HEK293 (cell line): ENCODE data around the gene CDK5R2.
A peak's percentile ranks its signal among the peaks of the same experiment; 100 is the strongest.

Source experiments
- CTCF ChIA-PET: fragments of 350-600 bp; formaldehyde crosslinking; extraction: SDS; loops from one replicate; lab custom pipeline; 2021; ENCODE audit warnings: antibody characterized with exemption; lab: Yijun Ruan, JAX
- POLR2A ChIA-PET: fragments of 300-600 bp; formaldehyde crosslinking; extraction: SDS; loops from one replicate; lab custom pipeline; 2020; ENCODE audit warnings: antibody characterized with exemption, inconsistent platforms; lab: Yijun Ruan, JAX
- H3K27ac ChIP-seq: fragments of 200-500 bp; sonication (Bioruptor generic); 2 replicates; pipeline ENCODE4 v1.5.1; 2014; ENCODE audit warnings: low read depth, low read length, control low read depth, inconsistent platforms; ENCODE audit errors: extremely low read depth
- H3K36me3 ChIP-seq, 2 experiments: fragments of 200-500 bp in 1 of 2; sonication (Bioruptor generic) in 1 of 2; 1 replicate in 1 of 2; 2 replicates in 1 of 2; pipeline ENCODE4 v1.5.1; 2014 to 2017; ENCODE audit warnings: inconsistent platforms in 2 of 2, low read length in 2 of 2; ENCODE audit not compliant: control insufficient read depth in 2 of 2, insufficient read depth in 1 of 2
- H3K4me1 ChIP-seq: fragments of 200-500 bp; sonication (Bioruptor generic); 2 replicates; pipeline ENCODE4 v1.5.1; 2014; ENCODE audit warnings: mild to moderate bottlenecking, low read length, inconsistent platforms; ENCODE audit not compliant: control insufficient read depth, insufficient read depth
- H3K4me3 ChIP-seq: 2 replicates; pipeline ENCODE4 v1.5.1; 2011; ENCODE audit warnings: low read depth, mild to moderate bottlenecking, control low read depth, low read length, moderate library complexity
- H3K9me3 ChIP-seq: fragments of 200-500 bp; sonication (Bioruptor generic); 2 replicates; pipeline ENCODE4 v1.5.1; 2014; ENCODE audit warnings: low read depth, low read length, inconsistent platforms; ENCODE audit not compliant: control insufficient read depth, insufficient read depth
- HOXC10 ChIP-seq: sonication (generic); formaldehyde crosslinking; IDR thresholded peaks from 2 replicates; pipeline ENCODE4 v1.8.1; 2023; ENCODE audit warnings: mild to moderate bottlenecking, missing genetic modification reagents
- IKZF3 ChIP-seq: fragments of 450-650 bp; IDR thresholded peaks from 2 replicates; pipeline ENCODE4 v1.5.0; 2018; ENCODE audit warnings: missing biosample characterization, mild to moderate bottlenecking, missing genetic modification characterization, moderate library complexity
- PATZ1 ChIP-seq: fragments of 450-650 bp; formaldehyde crosslinking; IDR thresholded peaks from 2 replicates; pipeline ENCODE4 v1.5.1; 2016; ENCODE audit warnings: missing biosample characterization, missing genetic modification characterization
- ZBTB21 ChIP-seq: fragments of 450-650 bp; formaldehyde crosslinking; IDR thresholded peaks from 2 replicates; pipeline ENCODE4 v1.5.1; 2017; ENCODE audit warnings: missing biosample characterization, missing genetic modification characterization
- ZFHX2 ChIP-seq: fragments of 450-650 bp; formaldehyde crosslinking; conservative IDR thresholded peaks from 2 replicates; pipeline ENCODE4 v1.5.1; 2016; ENCODE audit warnings: missing biosample characterization, missing genetic modification characterization
- ZNF473 ChIP-seq: fragments of 450-650 bp; formaldehyde crosslinking; IDR thresholded peaks from 2 replicates; pipeline ENCODE4 v1.5.1; 2017; ENCODE audit warnings: missing biosample characterization, missing genetic modification characterization
- ZNF510 ChIP-seq: fragments of 450-650 bp; formaldehyde crosslinking; IDR thresholded peaks from 2 replicates; pipeline ENCODE4 v1.5.1; 2018; ENCODE audit warnings: mild to moderate bottlenecking, missing genetic modification characterization, missing biosample characterization; ENCODE audit not compliant: insufficient replicate concordance
- ZNF548 ChIP-seq: fragments of 450-650 bp; formaldehyde crosslinking; IDR thresholded peaks from 2 replicates; pipeline ENCODE4 v1.5.1; 2016; ENCODE audit warnings: missing biosample characterization, missing genetic modification characterization
- ZNF704 ChIP-seq: fragments of 450-650 bp; formaldehyde crosslinking; IDR thresholded peaks from 2 replicates; pipeline ENCODE4 v1.5.1; 2016; ENCODE audit warnings: missing biosample characterization, missing genetic modification characterization
- ZNF785 ChIP-seq: fragments of 450-650 bp; formaldehyde crosslinking; IDR thresholded peaks from 2 replicates; pipeline ENCODE4 v1.5.1; 2016; ENCODE audit warnings: missing biosample characterization, missing genetic modification characterization
- ZNF792 ChIP-seq: fragments of 450-650 bp; formaldehyde crosslinking; IDR thresholded peaks from 2 replicates; pipeline ENCODE4 v1.5.1; 2016; ENCODE audit warnings: missing biosample characterization, missing genetic modification characterization
- TF ChIP-seq, protein P1 (sequence below): fragments of 450-650 bp; formaldehyde crosslinking; optimal IDR thresholded peaks from 2 replicates; pipeline ENCODE3; 2016; ENCODE audit warnings: missing biosample characterization, mild to moderate bottlenecking, missing genetic modification characterization
- TF ChIP-seq, protein P2 (sequence below): sonication (generic); formaldehyde crosslinking; IDR thresholded peaks from 2 replicates; pipeline ENCODE4 v1.8.1; 2022; ENCODE audit warnings: mild to moderate bottlenecking, moderate library complexity, missing genetic modification reagents
- TF ChIP-seq, protein P3 (sequence below): fragments of 450-650 bp; formaldehyde crosslinking; IDR thresholded peaks from 2 replicates; pipeline ENCODE4 v1.5.1; 2016; ENCODE audit warnings: missing biosample characterization, missing genetic modification characterization

Gene CDK5R2

DNA sequence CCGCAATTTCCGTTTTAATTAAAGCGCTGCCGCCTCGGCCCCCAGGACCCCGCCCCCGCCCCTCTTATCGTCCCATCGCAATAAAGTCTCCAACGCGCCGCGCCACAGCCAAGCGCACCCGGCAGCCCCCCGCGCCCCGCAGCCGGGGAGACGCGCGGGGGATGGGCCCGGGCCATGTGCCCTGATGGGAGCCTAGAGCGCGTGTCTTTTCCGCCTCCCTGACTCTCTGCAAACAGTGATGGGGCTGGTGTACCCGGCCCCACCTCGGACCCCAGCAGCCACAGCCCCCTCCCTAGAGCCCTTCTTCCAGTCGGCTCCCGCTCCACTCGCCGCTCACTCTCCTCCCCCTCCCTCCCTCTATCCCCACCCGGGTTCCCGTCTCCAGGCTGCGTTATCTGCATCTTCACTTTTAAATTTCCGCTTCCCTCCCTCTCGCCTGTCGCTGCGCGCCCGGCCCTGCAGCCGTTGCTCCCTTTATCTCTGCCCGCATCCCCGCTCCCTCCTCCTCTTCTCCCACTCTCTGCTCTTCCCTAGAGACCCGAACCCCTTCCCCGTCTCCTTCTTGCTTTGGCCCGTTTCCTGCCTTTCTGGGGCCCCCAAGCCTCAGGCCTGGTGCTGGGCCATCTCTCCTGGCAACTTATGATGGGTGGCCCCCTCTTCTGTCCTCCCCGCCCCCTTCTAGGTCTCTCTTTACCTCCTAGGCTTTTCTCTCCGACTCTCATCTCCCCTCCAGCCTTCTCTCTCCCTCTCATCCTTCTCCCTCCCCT is 26.0 kb downstream of the CDK5R2 start (continued):
- TF ChIP-seq PATZ1 (tag by site-specific recombination): peak; percentile 26; the same call in 1 of the 2 replicates
- TF ChIP-seq ZNF510: no peak
- TF ChIP-seq, protein P1, sequence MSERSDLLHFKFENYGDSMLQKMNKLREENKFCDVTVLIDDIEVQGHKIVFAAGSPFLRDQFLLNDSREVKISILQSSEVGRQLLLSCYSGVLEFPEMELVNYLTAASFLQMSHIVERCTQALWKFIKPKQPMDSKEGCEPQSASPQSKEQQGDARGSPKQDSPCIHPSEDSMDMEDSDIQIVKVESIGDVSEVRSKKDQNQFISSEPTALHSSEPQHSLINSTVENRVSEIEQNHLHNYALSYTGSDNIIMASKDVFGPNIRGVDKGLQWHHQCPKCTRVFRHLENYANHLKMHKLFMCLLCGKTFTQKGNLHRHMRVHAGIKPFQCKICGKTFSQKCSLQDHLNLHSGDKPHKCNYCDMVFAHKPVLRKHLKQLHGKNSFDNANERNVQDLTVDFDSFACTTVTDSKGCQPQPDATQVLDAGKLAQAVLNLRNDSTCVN (tag by site-specific recombination): peak; percentile 33

- no peaks in the 10 kb centered on the region; the same call in 1 of the 2 replicates for H3K4me1 ChIP-seq
- CTCF ChIA-PET: no interaction called here
- H3K4me3 ChIP-seq: no peak overlapping the region
- TF ChIP-seq ZNF548: no peak
- TF ChIP-seq, all 188 proteins: peak for 0
- no peaks in the 10 kb centered on the region for H3K9me3 ChIP-seq
- POLR2A ChIA-PET: no interaction called here
- no peak overlapping the region for H3K27ac ChIP-seq
- no peaks in the 10 kb centered on the region for H3K36me3 ChIP-seq
These were observed 26.8 kb downstream of the CDK5R2 start for GRCh38 chr2:218986148-218986761.

GRCh38 chr2:218988164-218988563 is 28.7 kb downstream of the CDK5R2 start:
- CTCF ChIA-PET: interaction anchor here (0.6 to 2.3 kb wide), 5 partner anchors 8 to 136 kb away, joined by 3 to 19 read pairs (median 3); no protein-coding TSS in a partner anchor
- POLR2A ChIA-PET: no interaction called here
- no peaks in the 10 kb centered on the region; the same call in 1 of the 2 replicates for H3K4me1 ChIP-seq
- TF ChIP-seq ZNF792 (no peak), ZNF704 (tag by site-specific recombination) (no peak), ZNF785 (no peak), ZFHX2 (tag by site-specific recombination) (no peak), IKZF3 (tag by site-specific recombination) (no peak), HOXC10 (CRISPR knock-in tag) (no peak), ZNF473 (tag by site-specific recombination) (no peak), ZBTB21 (tag by site-specific recombination) (no peak)
- TF ChIP-seq, protein P2, sequence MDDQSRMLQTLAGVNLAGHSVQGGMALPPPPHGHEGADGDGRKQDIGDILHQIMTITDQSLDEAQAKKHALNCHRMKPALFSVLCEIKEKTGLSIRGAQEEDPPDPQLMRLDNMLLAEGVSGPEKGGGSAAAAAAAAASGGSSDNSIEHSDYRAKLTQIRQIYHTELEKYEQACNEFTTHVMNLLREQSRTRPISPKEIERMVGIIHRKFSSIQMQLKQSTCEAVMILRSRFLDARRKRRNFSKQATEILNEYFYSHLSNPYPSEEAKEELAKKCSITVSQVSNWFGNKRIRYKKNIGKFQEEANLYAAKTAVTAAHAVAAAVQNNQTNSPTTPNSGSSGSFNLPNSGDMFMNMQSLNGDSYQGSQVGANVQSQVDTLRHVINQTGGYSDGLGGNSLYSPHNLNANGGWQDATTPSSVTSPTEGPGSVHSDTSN (CRISPR knock-in tag): no peak
- TF ChIP-seq, protein P3, sequence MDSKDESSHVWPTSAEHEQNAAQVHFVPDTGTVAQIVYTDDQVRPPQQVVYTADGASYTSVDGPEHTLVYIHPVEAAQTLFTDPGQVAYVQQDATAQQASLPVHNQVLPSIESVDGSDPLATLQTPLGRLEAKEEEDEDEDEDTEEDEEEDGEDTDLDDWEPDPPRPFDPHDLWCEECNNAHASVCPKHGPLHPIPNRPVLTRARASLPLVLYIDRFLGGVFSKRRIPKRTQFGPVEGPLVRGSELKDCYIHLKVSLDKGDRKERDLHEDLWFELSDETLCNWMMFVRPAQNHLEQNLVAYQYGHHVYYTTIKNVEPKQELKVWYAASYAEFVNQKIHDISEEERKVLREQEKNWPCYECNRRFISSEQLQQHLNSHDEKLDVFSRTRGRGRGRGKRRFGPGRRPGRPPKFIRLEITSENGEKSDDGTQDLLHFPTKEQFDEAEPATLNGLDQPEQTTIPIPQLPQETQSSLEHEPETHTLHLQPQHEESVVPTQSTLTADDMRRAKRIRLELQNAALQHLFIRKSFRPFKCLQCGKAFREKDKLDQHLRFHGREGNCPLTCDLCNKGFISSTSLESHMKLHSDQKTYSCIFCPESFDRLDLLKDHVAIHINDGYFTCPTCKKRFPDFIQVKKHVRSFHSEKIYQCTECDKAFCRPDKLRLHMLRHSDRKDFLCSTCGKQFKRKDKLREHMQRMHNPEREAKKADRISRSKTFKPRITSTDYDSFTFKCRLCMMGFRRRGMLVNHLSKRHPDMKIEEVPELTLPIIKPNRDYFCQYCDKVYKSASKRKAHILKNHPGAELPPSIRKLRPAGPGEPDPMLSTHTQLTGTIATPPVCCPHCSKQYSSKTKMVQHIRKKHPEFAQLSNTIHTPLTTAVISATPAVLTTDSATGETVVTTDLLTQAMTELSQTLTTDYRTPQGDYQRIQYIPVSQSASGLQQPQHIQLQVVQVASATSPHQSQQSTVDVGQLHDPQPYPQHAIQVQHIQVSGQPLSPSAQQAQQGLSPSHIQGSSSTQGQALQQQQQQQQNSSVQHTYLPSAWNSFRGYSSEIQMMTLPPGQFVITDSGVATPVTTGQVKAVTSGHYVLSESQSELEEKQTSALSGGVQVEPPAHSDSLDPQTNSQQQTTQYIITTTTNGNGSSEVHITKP (tag by site-specific recombination): no peak
- no peak overlapping the region for H3K4me3 ChIP-seq
- H3K36me3 ChIP-seq: no peaks in the 10 kb centered on the region
- no peak overlapping the region for H3K27ac ChIP-seq
- no peaks in the 10 kb centered on the region for H3K9me3 ChIP-seq
